ENCODE data around the gene LINGO3. TPM values are rescaled to one million over a fixed set of nuclear protein-coding genes. Genes with fewer than 3 reads are reported as not detected.
"Not testable (repeated sequence)": the region's sequence is repeated elsewhere in the genome, so short reads cannot be mapped to it uniquely, and the experiment has no call there.

The LINGO3 gene
- total RNA-seq, 2 donors from 2014 or later, result not detected

GRCh38 chr19:2350656-2351055 lies 42.7 kb upstream of the LINGO3 start:
- no peak for DNase-seq
- TF ChIP-seq POLR2A (IDR thresholded peaks at IDR 0.05), result no peak
- TF ChIP-seq, protein P1, sequence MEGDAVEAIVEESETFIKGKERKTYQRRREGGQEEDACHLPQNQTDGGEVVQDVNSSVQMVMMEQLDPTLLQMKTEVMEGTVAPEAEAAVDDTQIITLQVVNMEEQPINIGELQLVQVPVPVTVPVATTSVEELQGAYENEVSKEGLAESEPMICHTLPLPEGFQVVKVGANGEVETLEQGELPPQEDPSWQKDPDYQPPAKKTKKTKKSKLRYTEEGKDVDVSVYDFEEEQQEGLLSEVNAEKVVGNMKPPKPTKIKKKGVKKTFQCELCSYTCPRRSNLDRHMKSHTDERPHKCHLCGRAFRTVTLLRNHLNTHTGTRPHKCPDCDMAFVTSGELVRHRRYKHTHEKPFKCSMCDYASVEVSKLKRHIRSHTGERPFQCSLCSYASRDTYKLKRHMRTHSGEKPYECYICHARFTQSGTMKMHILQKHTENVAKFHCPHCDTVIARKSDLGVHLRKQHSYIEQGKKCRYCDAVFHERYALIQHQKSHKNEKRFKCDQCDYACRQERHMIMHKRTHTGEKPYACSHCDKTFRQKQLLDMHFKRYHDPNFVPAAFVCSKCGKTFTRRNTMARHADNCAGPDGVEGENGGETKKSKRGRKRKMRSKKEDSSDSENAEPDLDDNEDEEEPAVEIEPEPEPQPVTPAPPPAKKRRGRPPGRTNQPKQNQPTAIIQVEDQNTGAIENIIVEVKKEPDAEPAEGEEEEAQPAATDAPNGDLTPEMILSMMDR (IDR thresholded peaks at IDR 0.05), result no peak
- no peaks in the 10 kb centered on the region for H3K9me3 ChIP-seq
- H3K27ac ChIP-seq, result no peak overlapping the region
- intact Hi-C loops (cut with DNase I), result no loop called here
- 89 to 94% methylated on average over 9 to 16 of the region's 16 CpGs for WGBS, 2 donors
- no peak overlapping the region for H3K4me3 ChIP-seq
- no peak for ATAC-seq
- H3K4me1 ChIP-seq, result no peaks in the 10 kb centered on the region
- no peaks in the 10 kb centered on the region for H3K27me3 ChIP-seq
- H3K36me3 ChIP-seq (replicated peaks in 1 of 2; ENCODE audit: insufficient read depth in 1 of 2, low read depth in 2 of 2), result no peaks in the 10 kb centered on the region

GRCh38 chr19:2349818-2350217 lies 41.9 kb upstream of the LINGO3 start:
- intact Hi-C loops (cut with DNase I); DNase-seq; H3K27me3 ChIP-seq; H3K9me3 ChIP-seq; H3K4me1 ChIP-seq; H3K36me3 ChIP-seq (replicated peaks in 1 of 2; ENCODE audit: insufficient read depth in 1 of 2, low read depth in 2 of 2); H3K4me3 ChIP-seq; H3K27ac ChIP-seq; ATAC-seq: not testable (repeated sequence)
- 90 to 95% methylated on average over 24 of the region's 24 CpGs for WGBS, 2 donors

GRCh38 chr19:2345794-2346663 lies 38.1 kb upstream of the LINGO3 start:
- Histone ChIP-seq H3K27ac (no peak overlapping the region), H3K4me1 (no peaks in the 10 kb centered on the region), H3K9me3 (no peaks in the 10 kb centered on the region), H3K27me3 (no peaks in the 10 kb centered on the region), H3K36me3 (replicated peaks in 1 of 2; ENCODE audit: insufficient read depth in 1 of 2, low read depth in 2 of 2) (peaks cover 0 to 8% of the 10 kb centered on the region in 2 donors), H3K4me3 (no peak overlapping the region)
- peak in 3 of 4 donors; percentile 61 to 83 (median 72) for DNase-seq
- intact Hi-C loops (cut with DNase I), result no loop called here
- 58 to 66% methylated on average over 19 to 25 of the region's 25 CpGs for WGBS, 2 donors
- ATAC-seq, result peak; percentile 52
- TF ChIP-seq, protein P1 (IDR thresholded peaks at IDR 0.05), result no peak
- no peak for TF ChIP-seq POLR2A (IDR thresholded peaks at IDR 0.05)

DNA sequence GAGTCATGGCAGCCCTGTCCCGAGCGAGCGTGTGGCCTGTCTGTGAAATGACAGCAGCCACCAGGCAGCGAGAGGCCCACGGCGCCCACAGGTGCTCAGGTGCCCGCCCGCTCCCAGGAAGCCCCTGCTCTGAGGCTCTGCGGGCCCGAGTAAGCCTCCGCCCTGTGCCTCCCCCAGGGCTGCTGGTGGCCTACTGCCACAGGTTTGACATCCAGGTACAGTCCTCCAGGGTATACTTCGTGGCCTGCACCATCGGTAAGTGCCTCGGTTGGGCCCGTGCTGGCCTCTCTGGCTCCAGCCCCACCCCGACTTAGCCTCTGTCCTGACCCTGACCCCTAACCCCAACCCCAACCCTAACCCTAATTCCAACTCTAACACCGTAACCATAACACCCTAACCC lies 37.1 kb upstream of the LINGO3 start:
- no peaks in the 10 kb centered on the region for H3K9me3 ChIP-seq
- no peak for ATAC-seq
- intact Hi-C loops (cut with DNase I), result no loop called here
- no peak overlapping the region for H3K4me3 ChIP-seq
- H3K4me1 ChIP-seq, result no peaks in the 10 kb centered on the region
- H3K27ac ChIP-seq, result no peak overlapping the region
- DNase-seq, result no peak
- H3K36me3 ChIP-seq (replicated peaks in 1 of 2; ENCODE audit: insufficient read depth in 1 of 2, low read depth in 2 of 2), result peaks cover 0 to 8% of the 10 kb centered on the region in 2 donors
- 95 to 96% methylated on average over 6 to 17 of the region's 17 CpGs for WGBS, 2 donors
- no peak for TF ChIP-seq POLR2A (IDR thresholded peaks at IDR 0.05)
- TF ChIP-seq, protein P1 (IDR thresholded peaks at IDR 0.05), result no peak
- H3K27me3 ChIP-seq, result no peaks in the 10 kb centered on the region

GRCh38 chr19:2344381-2344870 lies 36.5 kb upstream of the LINGO3 start:
- H3K27me3 ChIP-seq, result no peaks in the 10 kb centered on the region
- H3K4me3 ChIP-seq, result no peak overlapping the region
- H3K36me3 ChIP-seq (replicated peaks in 1 of 2; ENCODE audit: insufficient read depth in 1 of 2, low read depth in 2 of 2), result peaks cover 0 to 8% of the 10 kb centered on the region in 2 donors
- ATAC-seq, result no peak
- DNase-seq, result no peak
- intact Hi-C loops (cut with DNase I), result no loop called here
- no peak overlapping the region for H3K27ac ChIP-seq
- 91 to 94% methylated on average over 16 to 22 of the region's 24 CpGs for WGBS, 2 donors
- TF ChIP-seq, protein P1 (IDR thresholded peaks at IDR 0.05), result no peak
- TF ChIP-seq POLR2A (IDR thresholded peaks at IDR 0.05), result no peak
- H3K9me3 ChIP-seq, result no peaks in the 10 kb centered on the region
- H3K4me1 ChIP-seq, result no peaks in the 10 kb centered on the region
